SK-N-SH treated with all-trans-retinoic acid at 6 μM for 48 hours (cell line): ENCODE data around the gene NOXO1.

Source experiments
- ARNTL ChIP-seq: fragments of 450-650 bp; formaldehyde crosslinking; IDR thresholded peaks from 2 replicates; pipeline ENCODE4 v1.5.0; 2020; ENCODE audit warnings: low read depth, mild to moderate bottlenecking, moderate library complexity, borderline replicate concordance
- GLIS3 ChIP-seq: fragments of 250-450 bp; sonication (Bioruptor Pico); IDR thresholded peaks from 2 replicates; pipeline ENCODE4 v1.5.0; 2020; ENCODE audit warnings: mild to moderate bottlenecking, moderate library complexity
- ISL1 ChIP-seq: fragments of 250-450 bp; sonication (Bioruptor Pico); IDR thresholded peaks from 2 replicates; pipeline ENCODE4 v2.1.2; 2022; ENCODE audit warnings: mild to moderate bottlenecking, moderate library complexity
- OSR1 ChIP-seq: fragments of 250-450 bp; sonication (Bioruptor Pico); IDR thresholded peaks from 2 replicates; pipeline ENCODE4 v1.8.0; 2022; ENCODE audit warnings: moderate library complexity, mild to moderate bottlenecking, inconsistent platforms
- PPARA ChIP-seq: fragments of 250-450 bp; sonication (Bioruptor Pico); IDR thresholded peaks from 2 replicates; pipeline ENCODE4 v1.5.0; 2020; ENCODE audit warnings: mild to moderate bottlenecking, borderline replicate concordance
- RARB ChIP-seq: fragments of 250-450 bp; sonication (Bioruptor Pico); IDR thresholded peaks from 2 replicates; pipeline ENCODE4 v1.8.0; 2021; ENCODE audit warnings: mild to moderate bottlenecking, moderate library complexity
- TCF4 ChIP-seq: fragments of 250-450 bp; sonication (Bioruptor Pico); IDR thresholded peaks from 2 replicates; pipeline ENCODE4 v1.8.0; 2021; ENCODE audit warnings: mild to moderate bottlenecking, moderate library complexity, borderline replicate concordance
- ZNF565 ChIP-seq: fragments of 450-650 bp; formaldehyde crosslinking; conservative IDR thresholded peaks from 2 replicates; pipeline ENCODE4 v1.5.0; 2020; ENCODE audit warnings: low read depth, mild to moderate bottlenecking, moderate library complexity
- ZNF70 ChIP-seq: fragments of 450-650 bp; formaldehyde crosslinking; IDR thresholded peaks from 2 replicates; pipeline ENCODE4 v1.5.0; 2020; ENCODE audit warnings: mild to moderate bottlenecking, moderate library complexity
- ZNF8 ChIP-seq: fragments of 450-650 bp; formaldehyde crosslinking; IDR thresholded peaks from 2 replicates; pipeline ENCODE4 v1.5.0; 2020; ENCODE audit warnings: mild to moderate bottlenecking, moderate library complexity
- TF ChIP-seq, protein P1 (sequence below): fragments of 250-450 bp; sonication (Bioruptor Pico); IDR thresholded peaks from 2 replicates; pipeline ENCODE4 v1.5.1; 2021; ENCODE audit warnings: mild to moderate bottlenecking, moderate library complexity
- TF ChIP-seq, protein P2 (sequence below): fragments of 250-450 bp; sonication (Bioruptor Pico); IDR thresholded peaks from 2 replicates; pipeline ENCODE4 v1.5.1; 2020; ENCODE audit warnings: low read depth, mild to moderate bottlenecking, moderate library complexity

DNA sequence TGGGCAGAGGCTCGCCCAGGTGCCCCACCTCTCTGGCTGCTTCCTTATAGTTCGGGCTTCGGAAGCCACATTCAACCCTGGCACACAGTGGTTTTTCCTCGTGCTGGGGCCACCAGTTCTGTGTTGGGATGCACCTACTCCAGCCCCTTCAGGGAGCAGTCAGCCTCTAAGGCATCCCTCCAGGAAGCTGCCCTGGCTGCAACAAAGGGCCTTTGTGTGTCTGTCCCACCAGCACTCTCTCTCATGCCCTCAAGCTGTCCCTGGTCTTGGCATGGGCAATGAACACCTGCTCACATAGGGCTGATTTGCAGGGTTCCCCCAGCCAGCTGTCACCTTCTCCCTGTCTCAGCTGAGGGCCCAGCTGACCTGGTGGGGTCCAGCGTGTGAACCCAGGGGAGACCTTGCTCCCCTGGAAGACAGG, 754 bp upstream of the NOXO1 start:
- no peak for TF ChIP-seq ISL1 (CRISPR knock-in tag)
- no peak for TF ChIP-seq OSR1 (CRISPR knock-in tag)
- TF ChIP-seq TCF4 (CRISPR knock-in tag) = no peak
- TF ChIP-seq ARNTL = no peak
- TF ChIP-seq GLIS3 (CRISPR knock-in tag) = no peak
- TF ChIP-seq, protein P1, sequence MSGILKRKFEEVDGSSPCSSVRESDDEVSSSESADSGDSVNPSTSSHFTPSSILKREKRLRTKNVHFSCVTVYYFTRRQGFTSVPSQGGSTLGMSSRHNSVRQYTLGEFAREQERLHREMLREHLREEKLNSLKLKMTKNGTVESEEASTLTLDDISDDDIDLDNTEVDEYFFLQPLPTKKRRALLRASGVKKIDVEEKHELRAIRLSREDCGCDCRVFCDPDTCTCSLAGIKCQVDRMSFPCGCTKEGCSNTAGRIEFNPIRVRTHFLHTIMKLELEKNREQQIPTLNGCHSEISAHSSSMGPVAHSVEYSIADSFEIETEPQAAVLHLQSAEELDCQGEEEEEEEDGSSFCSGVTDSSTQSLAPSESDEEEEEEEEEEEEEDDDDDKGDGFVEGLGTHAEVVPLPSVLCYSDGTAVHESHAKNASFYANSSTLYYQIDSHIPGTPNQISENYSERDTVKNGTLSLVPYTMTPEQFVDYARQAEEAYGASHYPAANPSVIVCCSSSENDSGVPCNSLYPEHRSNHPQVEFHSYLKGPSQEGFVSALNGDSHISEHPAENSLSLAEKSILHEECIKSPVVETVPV (CRISPR knock-in tag) = no peak
- no peak for TF ChIP-seq ZNF565 (CRISPR knock-in tag)
- TF ChIP-seq ZNF70 (CRISPR knock-in tag) = no peak
- TF ChIP-seq, protein P2, sequence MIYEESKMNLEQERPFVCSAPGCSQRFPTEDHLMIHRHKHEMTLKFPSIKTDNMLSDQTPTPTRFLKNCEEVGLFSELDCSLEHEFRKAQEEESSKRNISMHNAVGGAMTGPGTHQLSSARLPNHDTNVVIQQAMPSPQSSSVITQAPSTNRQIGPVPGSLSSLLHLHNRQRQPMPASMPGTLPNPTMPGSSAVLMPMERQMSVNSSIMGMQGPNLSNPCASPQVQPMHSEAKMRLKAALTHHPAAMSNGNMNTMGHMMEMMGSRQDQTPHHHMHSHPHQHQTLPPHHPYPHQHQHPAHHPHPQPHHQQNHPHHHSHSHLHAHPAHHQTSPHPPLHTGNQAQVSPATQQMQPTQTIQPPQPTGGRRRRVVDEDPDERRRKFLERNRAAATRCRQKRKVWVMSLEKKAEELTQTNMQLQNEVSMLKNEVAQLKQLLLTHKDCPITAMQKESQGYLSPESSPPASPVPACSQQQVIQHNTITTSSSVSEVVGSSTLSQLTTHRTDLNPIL (CRISPR knock-in tag) = no peak
- no peak for TF ChIP-seq RARB (CRISPR knock-in tag)
- no peak for TF ChIP-seq ZNF8 (CRISPR knock-in tag)
- TF ChIP-seq PPARA (CRISPR knock-in tag) = no peak
